Measurements from ENCODE around the gene F8A3.
"Not testable (repeated sequence)": the region's sequence is repeated elsewhere in the genome, so short reads cannot be mapped to it uniquely, and the experiment has no call there.

GRCh38 chrX:155460501-155460900 lies 2.1 kb upstream of the F8A3 start:
- TF ChIP-seq, protein P1, sequence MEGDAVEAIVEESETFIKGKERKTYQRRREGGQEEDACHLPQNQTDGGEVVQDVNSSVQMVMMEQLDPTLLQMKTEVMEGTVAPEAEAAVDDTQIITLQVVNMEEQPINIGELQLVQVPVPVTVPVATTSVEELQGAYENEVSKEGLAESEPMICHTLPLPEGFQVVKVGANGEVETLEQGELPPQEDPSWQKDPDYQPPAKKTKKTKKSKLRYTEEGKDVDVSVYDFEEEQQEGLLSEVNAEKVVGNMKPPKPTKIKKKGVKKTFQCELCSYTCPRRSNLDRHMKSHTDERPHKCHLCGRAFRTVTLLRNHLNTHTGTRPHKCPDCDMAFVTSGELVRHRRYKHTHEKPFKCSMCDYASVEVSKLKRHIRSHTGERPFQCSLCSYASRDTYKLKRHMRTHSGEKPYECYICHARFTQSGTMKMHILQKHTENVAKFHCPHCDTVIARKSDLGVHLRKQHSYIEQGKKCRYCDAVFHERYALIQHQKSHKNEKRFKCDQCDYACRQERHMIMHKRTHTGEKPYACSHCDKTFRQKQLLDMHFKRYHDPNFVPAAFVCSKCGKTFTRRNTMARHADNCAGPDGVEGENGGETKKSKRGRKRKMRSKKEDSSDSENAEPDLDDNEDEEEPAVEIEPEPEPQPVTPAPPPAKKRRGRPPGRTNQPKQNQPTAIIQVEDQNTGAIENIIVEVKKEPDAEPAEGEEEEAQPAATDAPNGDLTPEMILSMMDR (IDR thresholded peaks at IDR 0.05; ENCODE audit: borderline replicate concordance, extremely low read depth, low read length, poor library complexity, severe bottlenecking): not testable (repeated sequence)
- not testable (repeated sequence) for TF ChIP-seq EZH2 (IDR thresholded peaks at IDR 0.05; ENCODE audit: borderline replicate concordance, low read depth, low read length, severe bottlenecking)

All from DND-41 (cell line).